MM.1S (cell line): ENCODE measurements around the gene DECR2.

ENCODE experiments used
- EZH2 ChIP-seq: fragments of 300-600 bp; sonication (generic); optimal IDR thresholded peaks from 2 replicates; pipeline ENCODE3; 2017; ENCODE audit warnings: low read depth, mild to moderate bottlenecking, antibody characterized with exemption, low read length, mixed read lengths
- TF ChIP-seq, protein P1 (sequence below): fragments of 300-600 bp; sonication (generic); IDR thresholded peaks from 2 replicates; pipeline ENCODE4 v1.5.1; 2016; ENCODE audit warnings: antibody characterized with exemption, low read length, mixed read lengths

DNA sequence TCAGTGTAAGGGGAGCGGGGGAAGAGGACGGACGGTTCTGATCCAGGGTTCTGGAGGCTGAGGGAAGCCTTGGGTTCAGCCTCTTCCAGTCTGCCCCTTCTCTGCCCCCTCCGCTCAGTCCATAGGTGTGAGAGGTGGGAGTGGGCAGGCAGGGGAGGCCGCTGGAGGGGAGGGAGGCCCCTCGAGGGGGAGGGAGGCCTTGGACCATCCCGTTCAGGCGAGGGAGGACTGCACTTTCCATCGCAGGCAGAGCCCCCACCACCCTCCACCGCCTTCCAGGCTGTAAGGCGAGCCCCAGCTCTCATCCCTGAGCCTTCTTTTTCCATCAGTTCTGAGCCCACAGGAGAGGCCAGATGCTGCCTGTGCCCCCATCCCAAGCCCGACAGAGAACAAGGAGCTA is 44.9 kb upstream of the DECR2 start:
- TF ChIP-seq, protein P1, sequence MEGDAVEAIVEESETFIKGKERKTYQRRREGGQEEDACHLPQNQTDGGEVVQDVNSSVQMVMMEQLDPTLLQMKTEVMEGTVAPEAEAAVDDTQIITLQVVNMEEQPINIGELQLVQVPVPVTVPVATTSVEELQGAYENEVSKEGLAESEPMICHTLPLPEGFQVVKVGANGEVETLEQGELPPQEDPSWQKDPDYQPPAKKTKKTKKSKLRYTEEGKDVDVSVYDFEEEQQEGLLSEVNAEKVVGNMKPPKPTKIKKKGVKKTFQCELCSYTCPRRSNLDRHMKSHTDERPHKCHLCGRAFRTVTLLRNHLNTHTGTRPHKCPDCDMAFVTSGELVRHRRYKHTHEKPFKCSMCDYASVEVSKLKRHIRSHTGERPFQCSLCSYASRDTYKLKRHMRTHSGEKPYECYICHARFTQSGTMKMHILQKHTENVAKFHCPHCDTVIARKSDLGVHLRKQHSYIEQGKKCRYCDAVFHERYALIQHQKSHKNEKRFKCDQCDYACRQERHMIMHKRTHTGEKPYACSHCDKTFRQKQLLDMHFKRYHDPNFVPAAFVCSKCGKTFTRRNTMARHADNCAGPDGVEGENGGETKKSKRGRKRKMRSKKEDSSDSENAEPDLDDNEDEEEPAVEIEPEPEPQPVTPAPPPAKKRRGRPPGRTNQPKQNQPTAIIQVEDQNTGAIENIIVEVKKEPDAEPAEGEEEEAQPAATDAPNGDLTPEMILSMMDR = no peak
- TF ChIP-seq EZH2 = no peak
